GM18907 (cell line): ENCODE data around the gene RASD1.

Source experiments
- ATAC-seq: cut with Tn5 transposase; IDR thresholded peaks from one replicate; pipeline ENCODE4 v1.9.1; 2021; ENCODE audit warnings: mild to moderate bottlenecking, moderate library complexity; ENCODE audit not compliant: unreplicated experiment

The RASD1 gene

GRCh38 chr17:17511293-17511741 lies 15.1 kb upstream of the RASD1 start:
- no peak for ATAC-seq

DNA sequence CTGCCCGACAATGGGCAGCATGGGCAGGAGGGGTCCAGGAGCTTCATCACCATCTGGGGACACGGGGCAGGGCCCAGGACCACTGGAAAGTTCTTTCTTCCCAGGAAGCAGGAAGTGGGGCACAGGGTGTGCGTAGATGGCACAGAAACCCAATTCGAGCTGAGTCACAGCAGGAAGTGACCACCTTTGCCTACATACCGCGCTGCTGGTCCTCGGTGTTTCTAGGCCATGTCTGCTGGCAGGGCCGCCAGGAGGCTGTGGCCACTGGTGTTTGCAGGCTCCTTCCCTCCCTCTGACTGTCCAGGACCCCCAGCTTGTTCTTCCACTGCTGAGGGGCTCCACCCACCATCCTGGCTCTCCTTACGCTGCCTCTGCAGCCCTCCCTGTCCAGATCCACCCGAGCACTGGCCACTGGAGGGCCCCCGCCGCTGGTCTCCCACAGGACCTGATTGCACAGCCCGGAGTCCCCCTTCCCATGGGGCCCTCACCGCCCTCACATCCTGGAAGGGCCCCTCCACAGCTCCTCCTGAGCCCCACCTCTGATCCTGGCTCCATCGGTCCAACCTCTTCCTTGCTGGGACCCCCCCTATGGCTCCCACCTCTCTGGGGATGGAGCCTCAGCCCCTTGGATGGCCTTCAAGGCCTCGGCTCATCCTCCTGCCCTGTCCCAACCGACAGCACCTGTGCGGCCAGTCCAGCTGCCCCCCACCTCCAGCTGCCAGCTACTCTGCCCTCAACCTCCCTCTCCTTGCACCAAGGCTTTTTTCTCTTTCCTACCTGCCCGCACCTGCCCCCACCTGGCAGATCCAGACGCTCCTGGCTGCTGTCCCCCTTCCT lies 14.5 kb upstream of the RASD1 start:
- ATAC-seq: no peak

GRCh38 chr17:17509601-17510425 lies 13.6 kb upstream of the RASD1 start:
- no peak for ATAC-seq

- ATAC-seq: no peak
Measured at GRCh38 chr17:17508646-17509591, 12.7 kb upstream of the RASD1 start.

DNA sequence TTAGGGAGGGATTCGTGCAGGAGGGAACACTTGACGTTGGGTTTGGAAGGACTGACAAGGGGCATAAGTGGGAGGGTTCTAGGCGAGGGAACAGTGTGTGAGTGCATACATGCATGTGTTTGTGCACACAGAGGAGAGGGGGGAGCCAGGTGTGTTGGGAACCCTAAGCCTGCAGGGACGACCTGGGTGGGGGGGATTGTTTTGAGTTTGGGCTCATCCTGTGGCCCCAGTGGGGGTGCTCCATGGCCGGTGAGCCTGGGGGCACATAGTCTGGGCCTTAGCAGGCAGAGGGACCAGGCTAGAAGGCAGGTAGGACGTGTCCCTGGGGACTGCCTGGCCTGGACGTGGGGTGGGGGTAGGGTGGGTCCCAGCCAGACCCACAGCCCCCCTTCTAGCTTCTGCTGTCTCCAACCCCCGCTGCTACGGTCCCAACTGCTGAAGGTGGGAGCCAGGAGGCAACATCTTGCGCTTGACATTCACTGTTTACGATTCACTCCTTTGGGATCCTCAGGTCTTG lies 11.9 kb upstream of the RASD1 start:
- no peak for ATAC-seq

- no peak for ATAC-seq
Measured at GRCh38 chr17:17507465-17508011, 11.3 kb upstream of the RASD1 start.

DNA sequence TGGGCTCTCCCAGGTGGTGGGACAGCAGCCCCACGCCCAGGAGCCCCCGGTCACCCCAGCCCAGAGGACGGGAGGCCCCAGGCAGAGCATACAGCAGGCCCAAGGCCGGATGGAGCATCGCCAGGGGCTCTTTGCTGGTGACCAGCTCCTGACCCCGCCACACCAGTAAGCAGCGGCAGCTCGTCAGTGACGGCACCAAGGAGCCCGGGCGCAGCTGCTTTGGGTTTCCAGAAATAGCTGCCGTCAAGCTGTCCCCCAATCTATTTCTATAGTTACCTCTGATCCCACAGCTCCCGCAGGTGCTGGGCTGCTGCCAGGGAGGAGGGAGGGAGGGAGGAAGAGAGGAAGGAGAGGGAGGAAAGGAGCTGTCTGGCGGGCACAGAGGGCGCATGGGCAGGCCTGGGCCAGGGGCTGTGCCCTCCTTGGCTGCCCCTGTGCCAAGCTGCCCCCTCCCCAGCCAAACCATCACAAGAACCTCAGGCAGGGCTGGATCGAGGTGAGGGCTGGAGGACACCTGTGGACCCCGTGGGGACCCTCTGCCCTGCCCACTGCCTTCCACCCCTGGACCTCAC lies 10.8 kb upstream of the RASD1 start:
- ATAC-seq: no peak

DNA sequence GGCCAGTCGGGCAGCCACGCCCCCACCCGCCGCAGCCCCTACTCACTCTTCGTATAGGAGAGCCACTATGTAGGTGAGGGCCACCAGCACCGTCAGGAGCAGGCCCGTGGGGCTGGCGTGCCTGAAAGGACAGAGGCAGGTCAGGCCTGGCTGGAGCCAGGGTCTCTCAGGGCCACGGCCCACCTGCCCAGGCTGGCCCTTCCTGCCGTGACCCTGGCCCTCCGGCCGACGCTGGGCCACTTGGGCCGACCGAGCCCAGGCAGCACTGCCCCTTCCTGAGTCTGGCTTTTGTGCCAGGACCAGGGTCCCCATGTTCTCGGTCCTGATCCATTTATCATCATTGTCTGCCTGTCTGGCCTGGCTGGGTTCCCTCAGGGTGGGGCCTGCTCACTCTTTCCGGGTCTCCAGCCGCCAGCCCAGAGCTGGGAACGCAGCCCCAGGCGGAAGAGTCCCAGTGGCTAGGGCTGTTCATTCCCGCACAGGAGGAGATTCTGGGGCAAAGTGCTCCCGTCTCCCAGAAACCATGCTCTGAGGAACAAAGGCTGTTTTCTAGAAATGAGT lies 10.1 kb upstream of the RASD1 start:
- no peak for ATAC-seq

DNA sequence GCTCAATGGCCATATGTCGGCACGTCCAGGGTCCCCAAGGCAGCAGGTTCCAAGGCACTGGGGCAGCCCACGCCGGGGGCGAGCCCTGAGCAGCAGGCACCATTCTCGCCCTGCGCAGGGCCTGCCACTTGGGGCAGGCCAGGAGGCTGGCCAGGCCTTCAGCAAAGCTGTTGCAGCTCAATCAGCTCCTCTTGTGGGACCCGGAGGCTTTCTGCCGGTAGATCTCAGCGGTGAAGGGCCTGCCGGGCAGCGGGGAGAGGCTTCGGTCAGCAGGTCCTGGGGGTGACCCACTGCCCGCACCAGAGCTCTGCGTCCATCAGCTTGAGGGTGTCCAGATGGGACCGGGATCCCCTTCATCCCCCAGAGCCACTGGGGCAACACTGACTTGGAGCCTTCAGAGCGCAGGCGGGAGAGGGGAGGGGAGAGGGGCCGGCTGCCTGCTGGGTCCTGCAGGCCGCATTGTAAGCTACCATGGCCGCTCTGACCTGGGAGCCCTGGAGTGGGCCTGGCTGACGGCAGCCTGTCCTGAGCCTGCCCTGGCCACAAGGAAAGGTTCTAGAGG lies 9.5 kb upstream of the RASD1 start:
- ATAC-seq: no peak

DNA sequence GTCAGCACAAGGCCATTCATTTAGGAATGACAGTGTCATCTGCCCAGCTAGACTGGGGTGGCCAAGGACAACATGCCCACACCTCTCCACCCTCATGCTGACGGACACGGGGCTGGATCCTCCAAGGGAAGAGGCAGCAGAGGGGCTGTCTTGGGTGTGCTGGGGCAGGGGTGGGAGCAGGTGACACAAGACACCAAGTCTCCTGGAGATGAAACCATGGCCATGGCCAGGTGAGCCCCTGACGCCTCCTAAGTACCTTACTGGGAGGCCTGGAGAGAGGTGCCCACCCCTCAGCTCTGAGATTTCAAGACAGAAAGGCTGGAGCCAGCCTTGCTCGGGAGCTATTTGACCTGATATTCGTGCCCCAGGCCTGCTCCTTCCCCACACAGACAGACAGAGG lies 9.0 kb upstream of the RASD1 start:
- ATAC-seq: no peak

GRCh38 chr17:17504341-17505140 lies 8.3 kb upstream of the RASD1 start:
- ATAC-seq: no peak

DNA sequence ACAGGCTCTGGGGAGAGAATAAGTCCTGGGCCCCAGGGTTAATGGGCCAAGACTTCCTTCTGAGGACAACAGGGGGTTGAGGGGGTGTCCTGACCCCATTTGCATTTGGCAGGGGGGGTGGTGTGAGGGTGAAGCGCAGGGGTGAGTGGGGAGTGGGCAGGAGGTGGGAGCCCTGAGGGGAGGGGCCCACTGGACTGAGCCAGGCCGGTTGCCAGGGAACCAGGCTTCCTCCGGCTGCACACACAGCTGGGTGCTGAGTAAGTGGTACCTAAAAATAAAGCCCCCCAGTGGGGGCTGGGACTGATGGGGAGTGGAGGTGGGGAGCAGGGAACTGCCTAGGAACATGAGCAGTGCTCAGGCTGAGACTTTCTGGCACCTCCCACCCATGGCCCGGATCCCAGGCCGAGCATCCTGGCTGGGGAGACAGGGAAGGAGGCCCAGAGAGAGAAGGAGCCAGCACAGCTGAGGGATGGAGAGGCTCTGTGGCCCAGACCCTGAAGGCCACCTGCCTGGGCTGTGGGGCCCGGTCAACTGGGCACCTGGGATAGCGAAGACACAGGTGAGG lies 7.5 kb upstream of the RASD1 start:
- no peak for ATAC-seq

DNA sequence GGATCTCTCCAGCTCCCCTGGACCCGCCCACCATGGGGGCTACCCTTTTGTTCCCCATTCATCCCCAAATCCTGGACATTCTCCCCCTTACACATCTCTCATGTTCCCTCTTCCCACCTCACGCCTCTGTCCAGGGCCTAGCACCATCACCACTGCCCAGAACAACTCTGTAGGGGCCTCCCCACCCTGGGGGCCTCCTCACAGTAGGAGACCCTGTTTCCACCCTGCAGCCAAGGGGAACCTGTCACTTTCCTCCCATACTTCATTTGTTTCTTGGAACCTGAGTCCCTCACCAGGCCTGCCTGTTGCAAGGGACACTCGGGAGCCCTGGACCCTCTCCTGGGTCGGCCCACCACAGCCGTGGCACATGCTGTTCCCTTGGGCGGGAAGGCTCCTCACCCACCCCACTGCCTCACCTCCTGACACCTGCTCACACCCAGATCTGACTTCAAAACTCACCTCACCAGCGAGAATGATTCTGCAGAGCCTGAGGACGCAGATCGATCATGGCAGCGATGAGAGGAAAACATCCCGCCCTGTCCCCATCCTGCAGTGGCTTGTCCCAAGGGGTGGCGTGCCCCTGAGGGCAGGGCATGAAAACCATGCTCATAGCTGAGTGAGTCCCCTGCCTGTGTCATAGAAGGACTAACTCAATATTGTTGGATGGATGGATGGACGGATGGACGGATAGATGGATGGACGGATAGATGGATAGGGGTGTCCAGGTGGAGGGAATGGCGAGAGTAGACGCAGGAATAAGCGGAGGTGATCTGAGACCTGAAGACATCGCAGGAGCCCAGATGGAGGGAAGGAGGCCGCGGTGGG lies 6.8 kb upstream of the RASD1 start:
- no peak for ATAC-seq

DNA sequence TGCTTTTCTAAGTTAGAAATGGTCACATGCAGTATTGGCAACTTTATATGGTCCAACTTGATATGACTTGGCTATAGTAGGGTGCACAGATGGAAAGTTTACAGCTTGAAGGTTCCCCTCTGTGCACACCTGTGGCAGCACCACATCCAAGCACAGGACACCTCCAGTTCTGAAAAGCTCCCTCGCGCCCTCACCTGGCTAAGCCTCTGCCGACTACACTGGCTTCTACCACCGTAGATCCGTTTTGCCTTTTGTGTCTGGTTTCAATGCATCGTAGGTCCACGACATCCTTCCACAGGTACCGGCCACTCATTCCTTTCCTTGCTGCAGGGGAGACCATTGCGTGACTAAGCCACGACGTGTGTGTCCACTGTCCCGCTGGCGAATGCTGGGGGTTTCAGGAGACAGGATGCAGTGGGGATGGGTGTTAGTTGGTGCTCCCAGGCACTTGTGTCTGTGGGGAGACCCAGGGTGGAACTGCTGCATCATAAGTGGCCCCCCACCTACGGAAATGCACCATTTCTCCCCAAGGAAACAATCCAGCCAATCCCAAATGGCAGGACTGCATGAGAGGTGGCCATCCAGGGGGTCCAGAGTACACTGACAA lies 4.9 kb upstream of the RASD1 start:
- no peak for ATAC-seq

GRCh38 chr17:17499402-17500145 lies 3.4 kb upstream of the RASD1 start:
- no peak for ATAC-seq

DNA sequence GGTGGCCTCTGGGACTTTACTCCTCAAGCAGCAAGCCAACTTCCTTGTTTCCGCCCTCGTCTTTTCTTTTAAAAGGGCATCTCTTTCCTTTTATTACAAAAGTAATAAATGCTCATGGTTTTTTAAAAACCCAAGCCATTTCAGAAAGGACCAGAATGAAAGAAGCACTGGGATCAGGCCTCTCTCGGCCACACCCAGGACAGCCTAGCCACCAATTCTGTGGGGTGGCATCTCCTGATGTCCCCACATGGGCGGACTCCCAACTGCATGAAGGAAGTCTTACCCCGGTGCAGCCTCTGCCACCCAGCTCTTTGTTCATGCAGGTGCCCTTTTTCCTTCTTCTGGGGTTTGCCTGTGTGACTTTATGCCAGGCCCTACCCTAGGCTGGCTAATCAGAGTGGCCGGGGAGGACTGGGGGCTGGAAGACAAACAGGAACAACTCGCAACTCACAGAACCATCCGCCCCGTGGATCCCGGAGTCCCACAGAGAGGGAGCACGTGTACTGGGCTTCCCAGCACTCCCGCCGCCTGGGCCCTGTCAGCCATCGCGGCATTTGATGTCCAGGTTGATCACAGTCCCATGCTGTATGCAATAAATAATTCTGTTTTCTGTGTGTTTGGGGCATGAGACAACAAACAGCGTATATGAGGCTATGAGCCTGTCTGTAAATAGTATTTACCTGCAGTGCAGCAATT lies 2.6 kb upstream of the RASD1 start:
- no peak for ATAC-seq
